ENCODE measurements around the gene CACTIN.

Gene CACTIN

GRCh38 chr19:3608079-3608641 lies 18.4 kb downstream of the CACTIN start:
- no peak for DNase-seq

GRCh38 chr19:3607303-3608078 lies 19.1 kb downstream of the CACTIN start:
- DNase-seq, result no peak

GRCh38 chr19:3606690-3607289 lies 19.8 kb downstream of the CACTIN start, which contains the start of gene TBXA2R:
TBXA2R (minus strand) TSS chr19:3606875; CDS start chr19:3600634, 6,241 bp downstream.
- no peak for DNase-seq

DNA sequence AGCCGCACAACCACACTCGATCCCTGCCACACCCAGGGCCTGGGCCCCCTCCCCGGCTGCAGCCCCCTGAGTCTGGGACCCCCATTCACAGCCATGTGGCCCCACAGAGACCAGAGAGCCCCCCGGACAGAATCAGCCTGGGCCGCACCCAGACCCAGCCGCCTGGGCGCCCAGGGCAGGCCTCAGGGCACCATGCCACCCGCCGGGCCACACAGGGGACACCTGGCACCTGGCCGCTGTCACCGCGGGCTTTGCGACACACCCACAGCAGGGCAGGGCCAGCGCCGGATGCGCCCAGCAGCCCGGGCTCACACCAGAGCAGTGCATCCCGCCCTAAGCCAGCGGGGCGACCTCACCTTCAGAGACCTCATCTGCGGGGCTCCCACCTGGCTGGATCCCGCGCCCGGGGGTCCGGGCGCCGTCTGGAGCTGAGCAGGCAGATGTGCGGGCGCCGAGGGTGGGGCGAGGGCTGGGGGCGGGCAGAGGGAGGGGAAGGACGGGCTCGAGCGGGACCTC lies 20.4 kb downstream of the CACTIN start:
- no peak for DNase-seq

DNA sequence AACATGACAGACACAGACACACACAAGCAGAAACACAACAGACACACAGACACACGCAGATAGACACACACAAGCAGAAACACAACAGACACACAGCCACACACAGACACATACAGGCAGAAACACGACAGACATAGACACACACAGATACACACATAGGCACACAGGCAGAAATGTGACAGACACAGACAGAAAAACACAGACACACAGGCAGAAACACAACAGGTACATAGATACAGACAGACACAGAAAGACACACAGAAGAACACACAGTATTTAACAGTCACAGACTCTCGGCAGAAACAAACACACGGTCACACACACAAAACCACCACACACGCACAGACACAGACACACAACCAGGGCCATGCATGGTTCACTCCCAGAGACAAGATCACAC lies 20.8 kb downstream of the CACTIN start:
- DNase-seq, result no peak

GRCh38 chr19:3605361-3605760 lies 21.2 kb downstream of the CACTIN start:
- DNase-seq, result no peak

- DNase-seq, result no peak
These were observed 21.6 kb downstream of the CACTIN start for GRCh38 chr19:3604987-3605343.

DNA sequence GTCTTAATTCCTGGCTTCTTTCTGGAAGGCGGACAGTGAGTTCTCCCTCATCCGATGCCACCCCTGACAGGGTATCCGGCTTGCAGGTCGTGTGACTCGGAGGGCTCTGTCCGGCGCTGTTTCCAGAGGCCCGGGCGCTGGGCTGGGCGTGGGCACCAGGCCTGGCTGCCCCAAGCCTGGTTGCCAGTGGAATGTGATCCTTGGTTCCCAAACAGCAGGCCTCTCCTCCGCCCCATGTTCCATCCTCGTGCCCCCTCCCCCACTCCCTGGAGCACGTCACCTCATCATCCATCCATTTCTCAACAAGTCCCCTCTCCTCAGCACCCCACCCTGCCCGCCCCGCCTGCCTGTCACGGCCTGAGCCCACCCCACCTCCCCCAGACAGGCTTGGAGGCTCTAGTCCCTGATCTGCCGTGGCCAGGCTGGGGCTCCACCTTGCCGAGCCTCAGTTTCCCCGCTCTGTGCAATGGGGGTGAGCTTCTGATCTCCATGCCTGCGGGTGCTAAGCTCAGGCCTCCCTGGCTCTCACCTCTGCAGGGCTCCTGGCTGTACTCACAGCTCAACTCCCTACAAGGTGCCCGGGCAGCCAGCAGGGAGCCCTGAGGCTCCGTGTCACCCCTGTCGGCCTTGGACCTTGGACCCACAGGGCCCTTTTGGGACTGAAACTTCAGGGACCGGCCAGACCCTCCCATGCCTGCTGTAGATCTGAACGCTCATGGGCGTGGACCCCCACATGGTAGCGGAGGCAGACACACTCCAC lies 22.2 kb downstream of the CACTIN start:
- DNase-seq, result no peak

- DNase-seq, result no peak
These were observed 23.3 kb downstream of the CACTIN start for GRCh38 chr19:3603121-3603811.

DNA sequence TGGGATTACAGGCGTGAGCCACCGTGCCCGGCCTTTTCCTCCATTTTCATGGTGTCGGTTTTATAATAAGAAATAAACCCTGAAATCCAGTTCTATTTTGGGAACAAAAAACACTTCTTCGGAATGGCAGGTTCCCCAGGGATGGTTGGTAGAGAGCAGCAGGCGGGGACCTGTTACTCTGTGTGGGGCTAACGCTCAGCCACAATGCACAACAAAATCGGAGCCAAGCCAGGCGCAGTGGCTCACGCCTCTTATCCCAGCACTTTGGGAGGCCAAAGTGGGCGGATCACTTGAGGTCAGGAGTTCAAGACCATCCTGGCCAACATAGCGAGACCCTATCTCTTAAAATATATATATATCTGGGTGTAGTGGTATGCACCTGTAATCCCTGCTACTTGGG lies 25.6 kb downstream of the CACTIN start:
- DNase-seq, result no peak

DNA sequence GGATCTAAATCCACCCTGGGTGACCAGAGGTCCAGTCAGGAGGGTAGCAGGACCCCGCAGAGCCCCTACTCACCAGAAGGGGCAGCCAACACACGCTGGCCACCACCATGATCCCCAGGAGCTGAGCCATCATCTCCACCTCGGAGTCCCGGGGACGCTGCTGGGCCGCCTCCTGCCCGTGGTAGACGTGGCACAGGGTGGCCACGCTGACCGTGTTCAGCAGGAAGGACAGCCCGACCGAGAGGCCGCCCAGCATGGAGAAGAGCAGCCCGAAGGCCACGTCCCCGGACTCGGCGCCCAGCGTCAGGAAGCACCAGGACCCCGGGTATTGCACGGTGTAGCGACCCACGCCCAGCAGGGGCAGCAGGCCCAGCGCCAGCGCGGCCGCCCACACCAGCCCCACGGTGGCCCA lies 26.8 kb downstream of the CACTIN start:
- DNase-seq, result no peak

DNA sequence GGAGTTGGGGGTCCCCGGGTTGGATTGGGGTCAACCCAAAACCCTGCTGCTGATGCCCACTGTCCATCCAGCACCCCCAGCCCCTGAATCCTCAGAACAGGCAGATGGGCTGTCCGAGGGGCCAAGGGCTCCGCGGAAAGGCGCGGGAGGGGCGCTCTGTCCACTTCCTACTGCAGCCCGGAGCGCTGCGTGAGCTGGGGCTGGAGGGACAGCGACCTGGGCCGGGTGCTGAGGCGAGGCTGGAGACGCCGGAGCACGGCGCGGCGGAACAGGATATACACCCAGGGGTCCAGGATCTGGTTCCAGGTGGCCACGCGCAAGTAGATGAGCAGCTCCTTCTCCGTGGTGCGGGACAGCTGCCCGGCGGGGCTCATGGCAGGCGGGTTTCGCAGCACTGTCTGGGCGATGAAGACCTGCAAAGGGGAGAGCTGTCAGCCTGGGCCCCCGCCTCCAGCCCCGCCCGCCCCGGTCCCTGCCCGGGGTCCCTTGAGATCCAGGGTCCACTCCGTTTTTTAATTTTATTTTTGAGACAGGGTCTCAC lies 31.0 kb downstream of the CACTIN start:
- DNase-seq, result no peak

GRCh38 chr19:3593156-3593555 lies 33.4 kb downstream of the CACTIN start:
- no peak for DNase-seq

- no peak for DNase-seq
These were observed 34.5 kb downstream of the CACTIN start for GRCh38 chr19:3591876-3592613.

DNA sequence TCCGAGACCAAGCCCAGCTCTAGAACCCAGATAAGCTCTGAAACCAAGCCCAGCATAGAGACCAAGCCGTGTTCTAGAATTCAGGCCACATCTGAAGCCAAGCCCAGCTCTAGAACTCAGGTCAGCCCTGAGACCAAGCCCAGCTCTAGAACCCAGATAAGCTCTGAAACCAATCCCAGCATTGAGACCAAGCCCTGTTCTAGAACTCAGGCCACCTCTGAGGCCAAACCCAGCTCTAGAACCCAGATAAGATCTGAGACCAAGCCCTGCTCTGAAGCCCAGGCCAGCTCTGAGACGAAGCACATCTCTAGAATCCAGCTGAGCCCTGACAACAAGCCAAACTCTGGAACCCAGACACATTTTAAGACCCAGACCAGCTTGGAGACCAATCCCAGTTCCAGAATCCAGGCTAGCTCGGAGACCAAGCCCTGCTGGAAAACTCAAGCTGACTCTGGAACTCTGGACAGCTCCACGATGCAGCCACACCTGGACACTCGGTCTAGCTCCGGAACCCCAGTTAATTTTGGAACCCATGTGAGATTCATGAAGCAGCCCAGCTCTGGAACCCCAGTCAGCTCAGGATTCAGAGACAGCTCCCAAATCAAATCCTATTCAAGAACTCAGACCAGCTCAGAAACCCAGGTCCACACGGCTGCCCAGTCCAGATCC lies 35.5 kb downstream of the CACTIN start:
- no peak for DNase-seq

- DNase-seq, result no peak
These were observed 36.6 kb downstream of the CACTIN start for GRCh38 chr19:3589949-3590348.

GRCh38 chr19:3589439-3589838 lies 37.2 kb downstream of the CACTIN start:
- no peak for DNase-seq

DNA sequence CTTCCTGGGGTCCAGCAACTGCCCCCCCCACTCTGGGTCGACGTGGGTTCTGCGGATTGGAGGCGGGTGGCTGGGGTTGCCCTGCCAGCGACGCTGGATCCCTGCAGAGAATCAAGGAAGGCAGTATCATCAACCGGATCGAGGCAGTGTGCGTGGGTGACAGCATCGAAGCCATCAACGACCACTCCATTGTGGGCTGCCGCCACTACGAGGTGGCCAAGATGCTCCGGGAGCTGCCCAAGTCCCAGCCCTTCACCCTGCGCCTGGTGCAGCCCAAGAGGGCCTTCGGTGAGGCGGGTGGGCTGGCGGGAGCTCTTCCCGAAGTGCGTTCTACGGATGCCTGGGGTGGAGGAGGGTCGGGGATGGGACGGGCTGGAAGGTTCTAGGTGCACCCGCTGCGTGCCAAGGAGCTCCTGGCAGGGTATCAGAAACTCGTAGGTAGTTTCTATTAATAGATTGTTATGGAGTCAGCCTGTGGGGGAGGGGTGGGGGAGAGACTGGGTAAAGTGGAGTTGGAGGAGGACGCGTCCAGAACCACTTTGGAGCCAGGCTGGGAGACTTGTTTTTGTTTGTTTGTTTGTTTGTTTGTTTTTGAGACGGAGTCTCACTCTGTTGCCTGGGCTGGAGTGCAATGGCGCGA lies 39.8 kb downstream of the CACTIN start:
- no peak for DNase-seq

DNA sequence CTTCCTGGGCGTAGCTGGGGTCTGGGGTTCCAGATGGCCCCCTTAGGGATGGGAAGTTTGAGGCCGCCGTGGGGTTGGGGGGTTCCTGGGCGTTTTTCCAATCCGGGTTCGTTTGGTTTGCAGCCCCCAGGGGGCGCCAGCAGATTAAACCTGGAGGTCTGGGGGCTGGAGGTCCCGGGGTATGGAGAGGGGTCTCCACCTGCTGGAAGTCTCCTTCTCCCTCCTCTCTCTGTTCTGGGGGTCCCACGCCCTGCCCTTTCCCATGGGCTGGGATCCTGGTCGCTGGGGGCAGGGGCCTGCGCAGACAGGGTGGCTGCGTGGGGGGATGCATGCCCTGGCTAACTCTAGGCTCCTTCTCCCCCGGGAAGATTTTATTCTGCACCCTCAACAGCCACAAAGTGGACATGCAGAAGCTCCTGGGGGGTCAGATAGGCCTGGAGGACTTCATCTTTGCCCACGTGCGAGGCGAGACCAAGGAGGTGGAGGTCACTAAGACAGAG lies 40.4 kb downstream of the CACTIN start:
- peak in 1 of 2 experiments; percentile 10 for DNase-seq

Data from NCI-H1930 (cell line).